Endometrial microvascular endothelial cells (primary cell): Measurements from ENCODE around the gene ANKRD11. TPM values are rescaled to one million over a fixed set of nuclear protein-coding genes. Genes with fewer than 3 reads are reported as not detected.
"Not testable (repeated sequence)": the region's sequence is repeated elsewhere in the genome, so short reads cannot be mapped to it uniquely, and the experiment has no call there.

Source experiments
- in situ Hi-C: cut with HindIII; loops from 2 replicates; pipeline ENCODE4 v1.10.0; 2017; ENCODE audit warnings: low sequenced_read_pairs, low pct_unique_long_range_greater_than_20kb; ENCODE audit errors: inconsistent ontology term
- total RNA-seq: library from RNA; depleted of rRNA; stranded (reverse); fragments of >200 nt; gene quantifications from one replicate; pipeline ENCODE4 v1.2.3, GENCODE V29; 2015; ENCODE audit errors: inconsistent ontology term

Gene ANKRD11
- total RNA-seq, 1 donor from 2014 or later: 72.5 TPM

DNA sequence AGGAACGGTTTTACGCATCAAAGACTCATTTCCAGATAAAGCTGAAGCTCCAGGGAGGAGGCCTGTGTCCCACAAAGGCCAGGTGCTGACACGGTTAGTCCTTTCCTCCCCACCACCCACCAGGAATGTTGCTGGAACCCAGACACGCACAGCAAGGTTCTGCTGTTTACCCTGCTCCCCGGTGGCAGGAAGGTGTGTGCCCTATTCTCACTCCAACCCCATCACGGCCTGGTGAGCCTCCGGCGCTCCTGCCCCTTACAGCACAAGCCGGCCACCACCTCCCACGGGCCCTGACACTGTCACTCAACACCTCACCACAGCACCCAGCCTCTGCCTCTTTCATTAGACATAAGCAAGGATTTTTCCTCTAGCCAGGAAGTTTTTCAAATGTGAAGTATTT is 47.8 kb downstream of the ANKRD11 start:
- in situ Hi-C loops: no loop called here

DNA sequence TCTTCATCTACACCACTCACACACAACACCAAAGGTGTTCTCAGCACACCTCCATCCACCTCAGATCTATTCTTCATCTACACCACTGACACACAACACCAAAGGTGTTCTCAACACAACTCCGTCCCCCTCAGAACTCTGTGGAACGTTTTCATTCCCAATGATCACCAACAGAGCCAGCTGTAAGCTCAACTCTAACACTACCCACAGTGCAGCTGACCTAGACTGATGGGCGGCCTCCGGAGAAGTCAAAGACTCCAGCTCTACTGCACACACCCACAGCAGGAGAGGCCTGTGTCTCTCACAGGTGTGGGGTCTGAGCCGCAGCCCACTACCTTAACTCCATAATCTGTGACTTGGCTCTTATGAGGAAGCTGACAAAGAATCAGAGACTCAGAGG is 50.7 kb downstream of the ANKRD11 start:
- in situ Hi-C loops: no loop called here

DNA sequence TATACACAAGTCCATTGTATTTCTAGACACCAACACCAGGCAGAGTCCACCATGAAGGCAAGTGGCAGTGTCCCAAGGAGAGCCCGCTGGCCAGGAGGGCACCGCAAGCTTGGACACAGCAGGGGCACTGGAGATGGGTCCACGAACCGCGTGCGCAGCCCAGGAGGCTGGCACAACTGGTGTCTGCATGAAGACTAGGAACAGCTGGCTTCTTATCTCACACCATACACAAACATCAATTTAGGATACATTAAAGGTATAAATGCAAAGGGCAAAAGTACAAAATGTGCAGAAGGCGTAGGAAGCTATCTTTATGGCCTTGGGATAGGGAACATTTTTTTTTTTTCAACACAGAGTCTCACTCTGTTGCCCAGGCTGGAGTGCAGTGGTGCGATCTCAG is 52.4 kb downstream of the ANKRD11 start:
- in situ Hi-C loops: no loop called here

DNA sequence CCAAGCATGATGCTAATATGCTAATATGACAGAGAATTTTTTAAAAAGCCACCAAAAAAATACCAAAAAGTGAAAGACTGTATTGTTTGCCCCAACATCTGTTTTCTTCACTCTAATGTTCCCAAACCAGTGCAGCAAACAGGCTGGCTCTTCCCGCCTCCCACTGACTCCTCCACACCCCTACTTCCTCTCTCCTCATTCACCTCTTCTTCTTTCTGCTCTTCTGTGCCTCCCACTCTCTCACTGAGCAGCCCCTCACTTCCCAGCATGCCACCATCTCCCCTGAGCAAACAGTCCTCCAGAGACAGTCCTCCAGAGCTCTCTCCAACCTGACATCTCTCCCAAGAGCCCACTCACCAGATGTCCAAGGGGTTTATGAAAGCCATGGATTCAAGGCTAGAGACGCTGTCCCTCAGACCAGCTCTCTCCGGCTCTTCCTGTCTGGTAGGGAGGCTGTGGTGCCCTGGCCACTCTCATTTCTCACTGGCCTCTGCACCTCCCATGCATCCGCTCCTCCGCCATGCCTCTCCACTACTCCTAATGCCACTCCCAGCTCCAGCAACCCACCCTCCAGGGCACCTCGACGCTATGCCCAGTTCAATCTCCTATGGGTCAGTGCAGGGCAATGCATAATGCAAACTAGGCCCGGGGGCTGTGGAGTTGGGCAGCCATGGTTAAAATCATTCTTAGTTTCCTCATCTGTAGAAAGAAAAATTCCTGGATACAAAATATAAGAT is 52.9 kb downstream of the ANKRD11 start:
- in situ Hi-C loops: no loop called here

DNA sequence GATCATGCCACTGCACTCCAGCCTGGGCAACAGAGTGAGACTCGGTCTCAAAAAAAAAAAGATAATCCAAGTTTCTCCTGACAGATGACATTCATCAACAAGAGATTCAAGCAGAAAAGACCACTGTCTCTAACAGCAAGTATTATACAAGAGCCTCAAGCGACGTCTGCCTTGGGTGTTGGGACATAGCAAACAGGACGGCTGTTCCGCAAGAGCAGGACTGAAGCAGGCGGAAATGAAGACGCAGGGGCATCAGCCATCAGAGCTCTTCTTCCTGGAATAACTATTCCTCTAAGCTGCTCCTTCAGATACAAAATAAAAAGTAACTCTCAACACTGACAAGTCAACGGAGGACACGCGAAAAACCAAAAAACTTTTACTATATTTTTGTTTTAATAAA is 54.0 kb downstream of the ANKRD11 start:
- in situ Hi-C loops: no loop called here

DNA sequence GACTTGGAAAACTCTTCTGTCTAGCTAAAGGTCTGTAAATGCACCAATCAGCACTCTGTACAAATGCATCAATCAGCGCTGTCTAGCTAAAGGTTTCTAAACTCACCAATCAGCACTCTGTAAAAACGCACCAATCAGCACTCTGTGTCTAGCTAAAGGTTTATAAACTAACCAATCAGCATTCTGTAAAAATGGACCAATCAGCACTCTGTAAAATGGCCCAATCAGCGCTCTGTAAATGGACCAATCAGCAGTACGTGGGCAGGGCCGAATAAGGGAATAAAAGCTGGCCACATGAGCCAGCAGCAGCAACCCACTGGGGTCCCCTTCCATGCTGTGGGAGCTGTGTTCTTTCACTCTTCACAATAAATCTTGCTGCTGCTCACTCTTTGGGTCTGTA is 55.3 kb downstream of the ANKRD11 start:
- in situ Hi-C loops: not testable (repeated sequence)

DNA sequence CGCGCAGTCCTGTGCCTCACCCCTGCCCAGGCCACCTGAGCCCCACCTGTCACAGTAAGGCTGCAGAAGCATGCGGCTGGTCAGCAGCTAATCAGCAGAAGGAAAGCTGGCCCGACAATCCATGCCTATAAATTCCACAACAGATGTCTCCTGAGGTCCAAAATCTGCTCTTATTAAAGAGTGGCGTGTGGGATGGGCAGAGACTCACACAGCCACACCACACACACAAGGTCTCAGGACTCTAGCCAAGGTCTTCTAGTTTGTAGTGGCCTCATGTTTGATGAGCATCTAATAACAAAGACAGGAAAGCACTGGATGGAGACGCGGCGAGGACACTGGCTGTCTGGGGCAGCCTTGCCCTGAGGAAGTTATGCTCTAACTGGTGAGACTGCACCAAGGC is 55.9 kb downstream of the ANKRD11 start:
- in situ Hi-C loops: no loop called here

DNA sequence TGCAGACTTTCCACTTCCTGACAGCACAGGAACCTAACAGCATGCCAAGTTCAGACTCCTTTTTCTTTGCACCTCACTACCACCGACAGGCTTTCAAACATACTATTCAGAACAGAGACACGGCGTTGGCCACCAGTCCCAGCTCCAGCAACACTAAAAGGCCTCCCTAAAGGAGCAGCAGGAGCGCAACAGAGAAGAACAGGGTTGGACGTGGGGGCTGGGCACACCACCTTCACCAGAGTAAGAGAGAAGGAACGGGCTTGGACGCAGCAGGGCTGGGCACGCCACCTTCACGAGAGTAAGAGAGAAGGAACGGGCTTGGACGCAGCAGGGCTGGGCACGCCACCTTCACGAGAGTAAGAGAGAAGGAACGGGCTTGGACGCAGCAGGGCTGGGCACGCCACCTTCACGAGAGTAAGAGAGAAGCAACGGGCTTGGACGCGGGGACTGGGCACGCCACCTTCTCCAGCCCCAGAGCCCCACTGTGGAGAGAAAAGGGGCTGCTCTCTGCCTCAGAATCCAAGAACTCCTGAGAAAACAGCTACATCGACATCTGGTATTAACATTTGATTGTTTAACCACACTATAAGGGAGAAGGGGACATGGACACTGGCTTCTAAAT is 56.9 kb downstream of the ANKRD11 start:
- in situ Hi-C loops: not testable (repeated sequence)

DNA sequence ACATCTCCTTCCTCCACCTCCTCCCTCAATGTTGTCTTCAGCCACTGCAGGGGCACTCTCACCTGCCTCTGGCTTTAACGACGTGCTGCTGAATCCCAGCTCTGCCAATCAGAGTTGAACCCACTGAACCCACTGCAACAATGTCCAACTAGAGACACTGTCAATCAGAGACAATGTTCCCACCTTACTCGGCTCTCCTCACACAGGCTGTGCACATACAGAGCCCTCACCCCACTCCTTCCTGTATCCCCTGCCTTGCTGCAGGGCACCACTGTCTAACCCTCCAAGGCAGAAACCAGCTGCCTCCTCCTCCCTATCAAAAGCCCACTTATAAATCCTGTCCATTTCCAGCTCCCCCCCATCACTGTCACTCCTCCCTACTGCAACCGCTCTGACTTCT is 58.7 kb downstream of the ANKRD11 start:
- in situ Hi-C loops: no loop called here

DNA sequence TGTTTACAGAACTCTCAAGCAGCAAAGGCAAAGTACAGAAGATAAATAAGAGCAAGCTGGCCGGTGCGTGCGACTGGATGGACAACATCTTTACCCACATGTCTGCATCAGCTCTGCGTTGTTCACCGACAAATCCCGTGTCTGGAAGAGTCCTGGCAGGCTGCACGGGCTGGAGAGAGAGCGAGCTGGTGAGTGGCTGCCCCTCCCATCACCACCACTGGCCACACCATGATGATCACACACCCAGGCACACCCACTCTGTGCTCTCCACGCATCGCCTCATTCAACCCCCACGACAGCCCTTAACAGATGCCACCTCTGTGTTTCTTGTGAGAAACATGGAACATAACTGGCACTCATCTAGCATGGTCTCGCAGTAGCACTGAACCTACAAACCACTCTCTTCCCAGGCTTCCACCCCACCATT is 59.2 kb downstream of the ANKRD11 start:
- in situ Hi-C loops: no loop called here

DNA sequence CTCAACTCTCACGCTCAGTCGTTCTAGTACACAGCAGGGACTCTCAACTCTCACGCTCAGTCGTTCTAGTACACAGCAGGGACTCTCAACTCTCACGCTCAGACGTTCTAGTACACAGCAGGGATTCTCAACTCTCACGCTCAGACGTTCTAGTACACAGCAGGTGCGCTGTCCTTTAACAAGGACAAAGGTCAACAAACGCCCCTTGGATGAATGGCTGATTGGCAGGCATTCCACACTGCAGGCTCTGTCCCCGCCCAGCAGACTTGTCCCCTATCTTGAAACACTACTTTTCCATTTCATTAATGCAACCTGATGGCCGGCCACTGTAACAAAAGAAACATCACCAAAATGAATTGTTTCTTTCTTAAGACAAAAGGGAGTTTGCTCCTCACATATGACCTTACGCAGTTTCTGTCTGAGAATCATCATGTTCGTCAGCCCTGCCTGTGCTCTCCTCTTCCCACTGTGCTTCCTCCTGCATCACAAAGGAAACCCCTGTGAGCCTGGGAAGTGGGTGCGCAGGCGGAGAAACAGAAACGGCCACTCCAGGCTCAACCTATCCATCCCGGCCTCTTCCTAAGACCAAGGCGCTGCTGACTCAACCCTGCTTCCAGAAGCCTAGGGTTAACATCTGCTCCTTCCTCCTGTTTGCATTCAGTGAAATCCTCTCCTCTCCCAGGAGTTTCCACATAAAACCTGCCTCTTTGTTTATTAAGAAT is 59.8 kb downstream of the ANKRD11 start:
- in situ Hi-C loops: no loop called here

DNA sequence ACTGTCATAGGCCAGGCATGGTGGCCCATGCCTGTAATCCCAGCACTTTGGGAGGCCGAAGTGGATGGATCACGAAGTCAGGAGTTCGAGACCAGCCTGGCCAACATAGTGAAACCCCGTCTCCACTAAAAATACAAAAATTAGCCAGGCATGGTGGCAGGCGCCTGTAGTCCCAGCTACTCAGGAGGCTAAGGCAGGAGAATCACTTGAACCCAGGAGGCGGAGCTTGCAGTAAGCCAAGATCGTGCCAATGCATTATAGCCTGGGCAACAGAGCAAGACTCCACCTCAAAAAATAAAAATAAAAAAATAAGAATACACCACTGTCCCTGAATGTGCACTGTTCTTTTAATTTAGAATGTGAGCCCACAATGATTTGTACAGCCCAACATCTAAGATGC is 61.8 kb downstream of the ANKRD11 start:
- in situ Hi-C loops: not testable (repeated sequence)

DNA sequence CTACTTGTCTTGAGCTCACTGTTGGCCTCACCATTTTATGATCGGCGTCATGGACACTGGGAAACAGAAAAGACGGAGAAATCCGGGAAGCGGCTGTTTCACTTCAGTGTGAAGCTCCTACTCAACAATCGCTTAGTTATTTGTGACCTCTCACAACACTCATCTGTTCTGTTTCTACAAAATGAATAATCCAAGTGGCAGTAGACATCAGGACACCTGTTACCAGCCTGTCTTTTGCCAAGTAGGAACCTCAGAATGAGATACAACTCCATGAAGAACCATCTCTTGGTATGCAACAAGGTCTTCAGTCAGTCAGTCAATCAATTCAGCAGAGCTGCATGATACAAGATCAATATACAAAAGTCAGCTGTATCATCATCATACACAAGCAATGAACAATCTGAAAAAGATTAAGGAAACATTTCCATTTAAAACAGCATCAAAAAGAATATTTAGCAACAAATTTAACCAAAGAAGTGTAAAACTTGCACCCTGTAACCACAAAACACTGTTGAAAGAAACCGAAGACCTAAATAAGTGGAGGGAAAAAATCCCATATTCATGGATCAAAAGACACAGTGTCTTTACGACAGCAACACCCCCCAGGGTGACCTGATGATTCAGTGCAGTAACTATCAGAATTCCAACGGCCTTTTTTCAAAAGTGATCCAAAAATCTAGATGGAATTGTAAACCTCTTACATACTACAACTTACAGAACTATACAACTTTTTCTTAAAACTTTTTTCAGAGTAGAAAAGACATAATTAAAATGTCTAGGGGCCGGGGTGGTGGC is 63.4 kb downstream of the ANKRD11 start:
- in situ Hi-C loops: no loop called here

DNA sequence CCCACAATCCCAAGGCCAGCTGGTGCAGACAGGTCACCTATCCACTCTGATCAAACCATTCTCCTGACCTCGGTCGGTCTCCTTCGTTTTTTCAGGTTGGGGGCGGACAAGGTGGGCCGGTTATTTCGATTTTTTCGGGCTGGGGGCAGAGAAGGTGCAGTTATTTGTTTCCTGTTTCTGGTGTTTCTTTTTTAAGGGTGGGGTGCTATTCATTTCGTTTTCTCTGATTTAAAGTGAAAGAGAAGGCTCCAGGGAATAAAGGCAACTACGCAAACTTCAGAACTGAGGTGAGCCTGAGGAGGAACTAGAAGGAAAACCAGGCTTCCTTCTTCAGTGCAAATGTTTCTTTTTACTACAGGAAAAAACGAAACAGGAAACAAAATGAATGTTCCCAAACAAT is 64.8 kb downstream of the ANKRD11 start:
- in situ Hi-C loops: no loop called here

DNA sequence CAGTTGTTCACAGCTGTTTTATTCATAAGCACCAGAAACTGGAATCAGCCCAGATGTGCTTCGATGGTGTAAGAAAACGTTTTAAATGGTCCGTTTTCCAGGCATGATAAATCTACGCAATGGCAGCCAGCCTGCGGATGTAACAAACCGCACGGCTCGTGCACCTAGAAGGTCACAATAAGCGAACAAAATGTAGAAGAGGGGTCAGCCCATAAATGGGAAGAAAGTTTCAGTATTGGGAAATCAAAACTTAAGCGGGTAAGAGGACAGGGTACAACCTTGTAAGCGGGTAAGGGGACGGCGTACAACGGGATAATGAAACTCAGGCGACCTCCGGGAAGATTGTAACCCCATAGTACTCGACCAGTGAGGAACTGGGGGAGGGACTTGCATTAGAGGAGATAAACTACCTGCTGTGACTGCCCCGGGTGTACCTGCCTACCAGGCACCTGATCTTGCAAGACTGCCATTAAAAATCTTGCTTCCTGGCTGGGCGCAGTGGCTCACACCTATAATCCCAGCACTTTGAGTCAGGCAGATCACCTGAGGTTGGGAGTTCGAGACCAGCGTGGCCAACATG is 66.6 kb downstream of the ANKRD11 start:
- in situ Hi-C loops: no loop called here

DNA sequence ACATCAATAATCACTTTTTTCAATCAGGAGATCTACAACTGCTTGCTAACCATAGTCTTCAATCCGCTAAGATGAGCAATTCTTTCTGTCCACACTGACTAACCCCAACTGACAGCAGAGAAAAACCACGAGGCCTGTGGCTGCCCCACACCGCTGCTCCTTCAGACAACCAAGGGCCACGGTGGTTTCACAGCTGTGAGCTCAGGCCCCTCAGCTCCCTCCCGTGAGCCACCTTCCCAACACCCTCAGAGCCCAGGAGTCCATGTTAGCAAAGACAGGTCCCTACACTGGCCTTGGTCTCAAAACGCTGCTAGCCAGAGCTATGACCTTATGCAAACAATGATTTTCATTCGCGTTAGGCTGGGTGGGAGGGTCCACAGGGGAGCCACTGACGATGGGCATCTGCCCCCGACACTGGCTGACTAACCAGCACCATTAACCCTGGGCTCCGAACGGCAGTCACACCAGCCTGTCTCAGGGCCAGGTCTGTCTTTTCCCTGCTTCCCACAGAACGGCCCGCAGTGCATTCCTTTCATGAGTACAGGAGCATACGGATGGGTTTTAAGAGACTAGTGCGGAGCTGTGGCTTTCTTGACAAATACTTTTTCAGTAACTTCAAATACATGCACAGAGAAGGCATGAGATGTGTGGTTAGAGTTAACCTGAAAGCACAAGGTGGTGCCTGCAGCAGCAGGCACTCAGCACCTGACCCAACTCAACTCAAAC is 67.3 kb downstream of the ANKRD11 start:
- in situ Hi-C loops: no loop called here

DNA sequence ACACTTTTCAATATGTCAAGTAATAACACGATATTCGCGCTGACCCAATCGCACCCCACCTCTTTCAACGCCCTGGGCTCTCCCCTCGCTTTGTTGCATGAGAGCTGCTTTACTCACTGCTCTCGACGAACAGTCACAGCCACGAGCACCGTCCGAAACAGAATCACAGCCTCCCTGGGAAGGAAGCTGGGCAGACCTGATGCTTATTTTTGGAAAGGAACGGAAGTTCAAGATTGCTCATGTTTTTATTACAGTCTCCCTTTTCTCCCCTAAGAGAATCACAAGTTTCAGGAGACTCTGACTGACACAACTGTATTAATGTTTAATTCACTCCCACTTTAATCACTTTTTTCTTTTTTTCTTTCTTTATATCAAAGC is 67.8 kb downstream of the ANKRD11 start:
- in situ Hi-C loops: no loop called here

DNA sequence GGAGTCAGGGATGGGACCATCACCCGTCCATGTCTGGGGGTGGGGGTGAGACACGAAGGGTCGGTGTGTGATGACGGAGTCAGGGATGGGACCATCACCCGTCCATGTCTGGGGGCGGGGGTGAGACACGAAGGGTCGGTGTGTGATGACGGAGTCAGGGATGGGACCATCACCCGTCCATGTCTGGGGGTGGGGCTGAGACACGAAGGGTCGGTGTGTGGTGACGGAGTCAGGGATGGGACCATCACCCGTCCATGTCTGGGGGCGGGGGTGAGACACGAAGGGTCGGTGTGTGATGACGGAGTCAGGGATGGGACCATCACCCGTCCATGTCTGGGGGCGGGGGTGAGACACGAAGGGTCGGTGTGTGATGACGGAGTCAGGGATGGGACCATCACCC is 69.1 kb downstream of the ANKRD11 start:
- in situ Hi-C loops: not testable (repeated sequence)
